Endometrial microvascular endothelial cells (primary cell): Measurements from ENCODE around the gene CDK12. TPM values are rescaled to one million over a fixed set of nuclear protein-coding genes. Genes with fewer than 3 reads are reported as not detected.
"Not testable (repeated sequence)": the region's sequence is repeated elsewhere in the genome, so short reads cannot be mapped to it uniquely, and the experiment has no call there.

Source experiments
- in situ Hi-C: cut with HindIII; loops from 2 replicates; pipeline ENCODE4 v1.10.0; 2017; ENCODE audit warnings: low sequenced_read_pairs, low pct_unique_long_range_greater_than_20kb; ENCODE audit errors: inconsistent ontology term
- total RNA-seq: library from RNA; depleted of rRNA; stranded (reverse); fragments of >200 nt; gene quantifications from one replicate; pipeline ENCODE4 v1.2.3, GENCODE V29; 2015; ENCODE audit errors: inconsistent ontology term

CDK12 gene
- 25.8 TPM for total RNA-seq

GRCh38 chr17:39461113-39461925 is at the start of gene CDK12:
CDK12 (plus strand) TSS chr17:39461486; CDS start chr17:39462072, 586 bp downstream.
- in situ Hi-C loops, result no loop called here

- in situ Hi-C loops, result no loop called here
Observed at GRCh38 chr17:39416141-39416540, 45.1 kb upstream of the CDK12 start.

- in situ Hi-C loops, result no loop called here
Observed at GRCh38 chr17:39429600-39429999, 31.7 kb upstream of the CDK12 start.

- in situ Hi-C loops, result not testable (repeated sequence)
Observed at GRCh38 chr17:39439868-39440267, 21.4 kb upstream of the CDK12 start.

GRCh38 chr17:39443326-39443725 is 18.0 kb upstream of the CDK12 start:
- in situ Hi-C loops, result no loop called here

GRCh38 chr17:39447561-39447960 is 13.7 kb upstream of the CDK12 start:
- in situ Hi-C loops, result no loop called here

GRCh38 chr17:39450051-39450450 is 11.2 kb upstream of the CDK12 start:
- in situ Hi-C loops, result no loop called here

GRCh38 chr17:39450847-39451581 is 10.3 kb upstream of the CDK12 start, which contains the start of gene MED1:
MED1 (minus strand) TSS chr17:39451263; CDS start chr17:39451062, 201 bp downstream.
- in situ Hi-C loops, result no loop called here

- in situ Hi-C loops, result no loop called here
Observed at GRCh38 chr17:39455919-39456318, 5.4 kb upstream of the CDK12 start.

- in situ Hi-C loops, result no loop called here
Observed at GRCh38 chr17:39461926-39462569, 762 bp downstream of the CDK12 start.

- in situ Hi-C loops, result no loop called here
Observed at GRCh38 chr17:39462631-39463375, 1.5 kb downstream of the CDK12 start.

GRCh38 chr17:39464639-39465181 is 3.4 kb downstream of the CDK12 start:
- in situ Hi-C loops, result not testable (repeated sequence)

GRCh38 chr17:39468610-39469009 is 7.3 kb downstream of the CDK12 start:
- in situ Hi-C loops, result not testable (repeated sequence)

- in situ Hi-C loops, result no loop called here
Observed at GRCh38 chr17:39473310-39473709, 12.0 kb downstream of the CDK12 start.

- in situ Hi-C loops, result not testable (repeated sequence)
Observed at GRCh38 chr17:39479631-39480030, 18.3 kb downstream of the CDK12 start.

- in situ Hi-C loops, result no loop called here
Observed at GRCh38 chr17:39483506-39483905, 22.2 kb downstream of the CDK12 start.

GRCh38 chr17:39484178-39484577 is 22.9 kb downstream of the CDK12 start:
- in situ Hi-C loops, result no loop called here

GRCh38 chr17:39485555-39485954 is 24.3 kb downstream of the CDK12 start:
- in situ Hi-C loops, result no loop called here

GRCh38 chr17:39486242-39486641 is 25.0 kb downstream of the CDK12 start:
- in situ Hi-C loops, result no loop called here
